Measurements from ENCODE around the gene RGPD5.
"Not testable (repeated sequence)": the region's sequence is repeated elsewhere in the genome, so short reads cannot be mapped to it uniquely, and the experiment has no call there.

DNA sequence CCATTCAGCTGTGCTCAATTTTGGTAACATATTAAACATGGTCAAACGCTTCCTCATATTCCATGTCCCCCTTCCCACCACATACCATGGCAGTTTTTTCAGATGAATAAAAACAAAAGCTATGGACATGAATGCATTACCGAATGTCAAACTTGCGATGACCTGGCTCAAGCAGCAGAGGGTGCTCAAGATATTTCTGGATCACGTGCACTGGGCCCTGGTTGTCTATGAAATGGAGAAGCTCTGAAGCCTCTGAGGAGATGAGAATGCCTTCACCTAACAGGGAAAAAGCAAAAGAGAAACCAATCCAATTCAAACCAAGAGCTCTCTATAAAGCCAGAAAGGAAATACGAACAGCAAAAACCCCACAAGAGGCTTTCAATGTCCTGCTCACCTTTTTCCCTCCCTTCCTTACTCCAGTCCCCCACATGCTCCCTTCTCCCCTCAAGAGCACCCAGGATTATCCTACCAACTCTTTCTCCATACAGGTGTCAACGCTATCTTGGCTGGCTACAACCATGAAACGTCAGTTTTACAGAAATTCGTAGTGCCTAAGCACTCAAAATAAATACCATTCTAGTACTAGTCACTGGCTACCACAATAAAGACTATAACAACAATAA lies 77.1 kb downstream of the RGPD5 start:
- TF ChIP-seq, protein P1, sequence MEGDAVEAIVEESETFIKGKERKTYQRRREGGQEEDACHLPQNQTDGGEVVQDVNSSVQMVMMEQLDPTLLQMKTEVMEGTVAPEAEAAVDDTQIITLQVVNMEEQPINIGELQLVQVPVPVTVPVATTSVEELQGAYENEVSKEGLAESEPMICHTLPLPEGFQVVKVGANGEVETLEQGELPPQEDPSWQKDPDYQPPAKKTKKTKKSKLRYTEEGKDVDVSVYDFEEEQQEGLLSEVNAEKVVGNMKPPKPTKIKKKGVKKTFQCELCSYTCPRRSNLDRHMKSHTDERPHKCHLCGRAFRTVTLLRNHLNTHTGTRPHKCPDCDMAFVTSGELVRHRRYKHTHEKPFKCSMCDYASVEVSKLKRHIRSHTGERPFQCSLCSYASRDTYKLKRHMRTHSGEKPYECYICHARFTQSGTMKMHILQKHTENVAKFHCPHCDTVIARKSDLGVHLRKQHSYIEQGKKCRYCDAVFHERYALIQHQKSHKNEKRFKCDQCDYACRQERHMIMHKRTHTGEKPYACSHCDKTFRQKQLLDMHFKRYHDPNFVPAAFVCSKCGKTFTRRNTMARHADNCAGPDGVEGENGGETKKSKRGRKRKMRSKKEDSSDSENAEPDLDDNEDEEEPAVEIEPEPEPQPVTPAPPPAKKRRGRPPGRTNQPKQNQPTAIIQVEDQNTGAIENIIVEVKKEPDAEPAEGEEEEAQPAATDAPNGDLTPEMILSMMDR (IDR thresholded peaks at IDR 0.05): not testable (repeated sequence)
- not testable (repeated sequence) for TF ChIP-seq POLR2A (IDR thresholded peaks at IDR 0.05)

All from body of pancreas (tissue), 4 donors.